ENCODE results near the gene SEPTIN6. TPM values are rescaled to one million over a fixed set of nuclear protein-coding genes. Genes with fewer than 3 reads are reported as not detected.
"Not testable (repeated sequence)": the region's sequence is repeated elsewhere in the genome, so short reads cannot be mapped to it uniquely, and the experiment has no call there.

SEPTIN6 gene
- total RNA-seq, 1 donor from 2014 or later = 27.6 TPM

DNA sequence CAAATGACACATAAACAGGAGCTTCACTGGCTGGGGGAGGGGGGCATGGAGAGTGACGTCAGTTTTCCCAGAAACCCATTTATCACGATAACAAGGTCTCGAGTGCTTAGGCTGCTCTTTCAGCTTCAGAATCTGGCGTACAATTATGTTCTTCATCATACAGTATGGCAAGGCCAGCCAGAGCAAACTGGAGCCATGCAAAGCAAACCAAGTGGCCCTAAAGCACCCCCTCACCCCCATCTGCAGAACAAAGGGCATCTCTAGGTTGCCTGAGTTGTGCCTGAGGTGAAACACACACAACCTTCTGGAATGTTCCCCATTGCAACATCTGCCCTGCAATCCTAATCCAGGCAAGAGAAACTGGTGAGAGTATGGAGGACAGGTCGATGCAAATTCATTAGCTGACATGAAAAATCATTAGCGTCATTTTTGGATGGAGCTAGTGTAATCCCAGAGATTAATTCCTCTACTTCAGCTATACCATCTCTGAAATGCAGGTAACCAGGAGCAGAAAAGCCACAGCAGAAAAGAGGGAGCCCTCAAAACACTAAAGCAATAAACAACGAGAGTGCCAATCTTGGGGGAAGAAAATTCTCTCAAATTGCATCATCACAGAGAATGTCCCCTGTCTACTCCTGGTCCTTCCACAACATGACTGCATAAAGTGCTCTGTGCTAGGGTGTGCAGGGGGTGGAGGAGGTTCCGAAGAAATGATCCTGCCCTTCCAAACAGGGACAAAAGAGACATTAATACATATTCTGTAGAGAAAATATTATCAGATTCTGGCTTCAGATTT is 1.8 kb downstream of the SEPTIN6 start:
- no peak for DNase-seq (ENCODE audit: low read depth)
- no peak overlapping the region for H3K4me3 ChIP-seq (ENCODE audit: low read depth, low read length)

DNA sequence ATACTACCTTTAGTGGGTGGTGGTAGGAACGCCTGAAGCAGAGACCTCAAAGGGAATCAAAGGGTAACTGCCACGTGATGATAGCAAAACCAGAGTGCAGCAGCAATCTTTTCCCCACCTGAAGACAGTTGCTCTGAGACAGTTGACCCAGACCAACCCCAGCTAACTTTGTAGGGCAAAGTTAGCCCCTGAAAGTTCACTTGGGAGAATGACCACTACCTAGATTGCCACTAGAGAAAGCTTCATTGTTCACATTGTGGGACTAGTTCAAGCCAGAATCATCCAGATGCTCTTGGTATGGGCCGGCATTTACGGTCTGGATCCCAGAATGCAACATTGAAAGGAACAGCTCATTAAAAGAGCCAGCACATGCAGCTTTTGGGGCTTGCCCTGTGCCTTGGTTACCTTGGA is 4.1 kb downstream of the SEPTIN6 start:
- no peak overlapping the region for H3K4me3 ChIP-seq (ENCODE audit: low read depth, low read length)
- TF ChIP-seq, protein P1, sequence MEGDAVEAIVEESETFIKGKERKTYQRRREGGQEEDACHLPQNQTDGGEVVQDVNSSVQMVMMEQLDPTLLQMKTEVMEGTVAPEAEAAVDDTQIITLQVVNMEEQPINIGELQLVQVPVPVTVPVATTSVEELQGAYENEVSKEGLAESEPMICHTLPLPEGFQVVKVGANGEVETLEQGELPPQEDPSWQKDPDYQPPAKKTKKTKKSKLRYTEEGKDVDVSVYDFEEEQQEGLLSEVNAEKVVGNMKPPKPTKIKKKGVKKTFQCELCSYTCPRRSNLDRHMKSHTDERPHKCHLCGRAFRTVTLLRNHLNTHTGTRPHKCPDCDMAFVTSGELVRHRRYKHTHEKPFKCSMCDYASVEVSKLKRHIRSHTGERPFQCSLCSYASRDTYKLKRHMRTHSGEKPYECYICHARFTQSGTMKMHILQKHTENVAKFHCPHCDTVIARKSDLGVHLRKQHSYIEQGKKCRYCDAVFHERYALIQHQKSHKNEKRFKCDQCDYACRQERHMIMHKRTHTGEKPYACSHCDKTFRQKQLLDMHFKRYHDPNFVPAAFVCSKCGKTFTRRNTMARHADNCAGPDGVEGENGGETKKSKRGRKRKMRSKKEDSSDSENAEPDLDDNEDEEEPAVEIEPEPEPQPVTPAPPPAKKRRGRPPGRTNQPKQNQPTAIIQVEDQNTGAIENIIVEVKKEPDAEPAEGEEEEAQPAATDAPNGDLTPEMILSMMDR (conservative IDR thresholded peaks at IDR 0.05; ENCODE audit: low read depth, low read length) = no peak
- no peak for DNase-seq (ENCODE audit: low read depth)

More for the DNA sequence above, 1.8 kb downstream of the SEPTIN6 start:
- TF ChIP-seq, protein P1 (conservative IDR thresholded peaks at IDR 0.05; ENCODE audit: low read depth, low read length) = no peak

DNA sequence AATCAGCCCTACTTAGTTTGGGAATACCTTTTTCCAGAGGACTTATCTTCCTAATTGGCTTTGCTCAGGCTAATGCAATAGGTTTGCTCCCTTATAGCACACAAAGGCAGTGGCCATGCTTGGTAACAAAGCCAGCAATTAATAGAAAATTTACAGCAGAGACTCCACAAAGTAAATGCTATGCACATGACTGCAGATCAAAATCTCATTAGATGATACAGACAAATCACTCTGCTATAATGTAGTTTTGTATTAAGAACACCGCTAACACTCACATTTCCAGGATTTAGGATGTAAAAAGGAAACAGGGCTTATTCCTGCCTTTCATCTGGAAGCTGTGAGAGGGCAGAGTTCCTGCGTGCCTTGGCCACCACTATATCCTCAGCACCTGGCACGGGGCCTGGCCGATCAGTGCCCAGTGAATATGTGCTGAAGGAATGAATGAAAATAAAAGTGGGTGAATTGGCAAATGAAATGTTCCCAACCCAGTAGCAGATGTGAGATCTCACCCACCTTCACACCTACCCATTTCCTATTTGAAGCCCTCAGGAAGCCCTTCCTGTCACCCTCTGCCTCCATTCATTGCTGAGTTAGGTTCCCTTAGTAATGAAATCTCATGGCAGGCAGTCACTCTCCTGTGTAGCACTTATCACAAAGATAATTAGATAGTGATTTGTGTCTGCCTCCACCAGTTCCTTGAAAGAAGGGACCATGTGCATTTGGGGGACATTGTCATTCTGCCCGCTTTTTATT is 5.1 kb downstream of the SEPTIN6 start:
- no peak for DNase-seq (ENCODE audit: low read depth)
- H3K4me3 ChIP-seq (ENCODE audit: low read depth, low read length) = no peak overlapping the region
- TF ChIP-seq, protein P1 (conservative IDR thresholded peaks at IDR 0.05; ENCODE audit: low read depth, low read length) = no peak

DNA sequence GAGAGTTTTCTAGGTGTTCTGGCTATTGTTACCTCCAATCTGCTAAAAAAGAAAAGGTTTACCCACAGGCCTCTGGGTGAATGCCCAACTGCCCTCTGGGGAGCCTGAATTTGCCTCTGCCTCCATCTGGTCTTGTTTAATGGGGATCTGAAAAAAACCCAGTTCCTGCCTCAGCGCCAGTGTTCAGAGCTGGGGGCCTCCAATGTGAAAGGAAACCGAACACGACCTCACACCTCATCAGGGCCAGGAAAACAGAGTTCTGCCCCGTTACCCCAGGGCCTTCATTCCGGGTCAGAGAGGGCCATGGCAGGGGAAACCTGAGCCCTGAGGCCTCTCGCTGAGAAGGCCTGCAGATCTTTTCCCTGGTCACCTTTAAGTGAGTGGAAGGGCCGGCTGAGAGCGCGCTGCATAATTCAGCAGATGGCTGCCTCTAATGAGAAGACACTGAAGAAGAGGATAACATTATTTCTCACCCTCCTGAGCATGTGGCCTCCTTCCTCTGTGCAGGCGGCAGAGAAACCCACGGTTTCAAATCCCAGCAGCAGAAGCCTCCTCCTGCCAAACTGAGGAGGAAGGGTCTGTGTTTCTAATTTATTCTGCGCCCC is 6.8 kb downstream of the SEPTIN6 start:
- TF ChIP-seq, protein P1 (conservative IDR thresholded peaks at IDR 0.05; ENCODE audit: low read depth, low read length) = no peak
- no peak for DNase-seq (ENCODE audit: low read depth)
- no peak overlapping the region for H3K4me3 ChIP-seq (ENCODE audit: low read depth, low read length)

DNA sequence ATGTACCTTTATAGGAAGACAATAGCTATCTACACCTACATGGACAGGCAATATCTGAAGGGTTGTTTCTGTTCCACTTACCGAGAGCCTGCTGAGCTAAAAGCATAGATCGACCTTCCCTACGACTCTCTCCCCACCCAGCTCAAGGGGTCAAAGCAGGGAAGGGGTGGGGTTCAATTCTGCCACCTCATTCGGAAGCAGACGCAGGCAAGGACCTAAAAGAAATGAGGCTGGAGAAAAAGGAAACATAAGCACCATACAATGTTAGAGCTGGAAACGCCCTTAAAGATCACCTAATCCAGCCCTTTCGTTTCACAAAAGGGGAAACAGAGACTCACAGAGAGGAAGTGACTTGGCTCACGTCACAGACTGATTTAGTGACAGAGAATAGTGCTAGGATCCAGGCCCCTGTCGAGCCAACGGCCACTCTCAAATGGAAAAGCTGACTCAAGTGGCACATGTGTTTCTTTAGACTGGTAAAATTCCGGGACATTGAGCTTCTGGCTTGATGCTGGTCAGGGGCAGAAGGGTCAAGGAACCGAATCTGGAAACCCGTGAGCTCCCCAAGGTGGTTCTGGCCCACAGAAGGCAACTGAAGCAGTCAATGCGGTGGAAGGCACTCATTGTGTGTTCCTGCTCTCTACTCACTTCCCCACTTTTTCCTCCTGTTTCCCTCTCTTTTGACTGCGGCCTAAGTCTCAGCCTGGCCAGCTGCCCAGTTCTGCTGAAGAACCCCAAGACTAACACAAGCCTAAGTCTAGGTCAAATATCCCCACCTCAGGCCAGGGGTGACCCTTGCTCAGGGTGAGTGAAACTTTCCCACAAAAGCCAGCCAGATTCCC is 7.5 kb downstream of the SEPTIN6 start:
- DNase-seq (ENCODE audit: low read depth) = no peak
- no peak overlapping the region for H3K4me3 ChIP-seq (ENCODE audit: low read depth, low read length)
- TF ChIP-seq, protein P1 (conservative IDR thresholded peaks at IDR 0.05; ENCODE audit: low read depth, low read length) = no peak

DNA sequence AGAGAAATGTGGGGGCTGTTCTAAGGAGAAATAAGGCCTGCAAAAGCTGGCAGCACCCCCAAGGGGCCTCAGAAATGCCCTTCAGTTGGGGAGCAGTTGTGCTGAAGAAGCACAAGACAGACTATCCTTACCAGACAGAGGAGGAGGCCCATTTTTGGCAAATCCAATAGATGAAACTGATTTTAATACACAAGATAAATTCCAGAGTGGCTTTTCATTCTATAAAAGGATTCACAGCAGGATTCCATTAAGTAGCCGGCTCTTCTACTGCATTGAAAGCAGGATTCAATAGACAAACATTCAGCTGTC is 8.1 kb downstream of the SEPTIN6 start:
- DNase-seq (ENCODE audit: low read depth) = no peak
- no peak overlapping the region for H3K4me3 ChIP-seq (ENCODE audit: low read depth, low read length)
- TF ChIP-seq, protein P1 (conservative IDR thresholded peaks at IDR 0.05; ENCODE audit: low read depth, low read length) = no peak

DNA sequence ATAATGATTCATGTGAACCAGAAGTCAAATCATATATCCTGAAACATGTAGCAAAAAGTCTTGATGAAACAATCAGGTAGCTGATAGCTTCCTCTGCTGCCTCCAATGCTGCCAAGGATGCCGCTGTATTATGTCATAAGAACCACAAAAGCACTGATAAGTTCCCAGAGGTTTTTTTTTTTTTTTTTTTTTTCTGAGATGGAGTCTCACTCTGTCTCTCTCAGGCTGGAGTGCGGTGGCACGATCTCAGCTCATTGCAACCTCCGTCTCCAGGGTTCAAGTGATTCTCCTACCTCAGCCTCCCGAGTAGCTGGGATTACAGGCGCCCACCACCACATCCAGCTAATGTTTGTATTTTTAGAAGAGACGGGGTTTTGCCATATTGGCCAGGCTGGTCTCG is 8.7 kb downstream of the SEPTIN6 start:
- H3K4me3 ChIP-seq (ENCODE audit: low read depth, low read length); DNase-seq (ENCODE audit: low read depth): not testable (repeated sequence)

Measured in epithelial cell of proximal tubule (primary cell).